ENCODE measurements around the gene DMD. TPM values are rescaled to one million over a fixed set of nuclear protein-coding genes. Genes with fewer than 3 reads are reported as not detected.

Gene DMD
- total and polyA plus RNA-seq, 4 donors: 3.9 to 73.8 (median 11.2) TPM

- Histone ChIP-seq H3K36me3 (ENCODE audit: control insufficient read depth in 4 of 4, insufficient read depth in 4 of 4, low read length in 4 of 4) (no peaks in the 10 kb centered on the region), H3K4me3 (no peak overlapping the region), H3K27ac (ENCODE audit: low read depth in 1 of 2, low read length in 1 of 2) (no peak overlapping the region), H3K27me3 (ENCODE audit: control insufficient read depth in 3 of 3, insufficient read depth in 3 of 3, low read length in 2 of 3) (peaks cover 0 to 2% (median 2%) of the 10 kb centered on the region in 3 donors), H3K4me1 (ENCODE audit: control insufficient read depth in 5 of 5, insufficient read depth in 5 of 5, low read length in 5 of 5) (no peaks in the 10 kb centered on the region), H3K9ac (ENCODE audit: insufficient read depth in 1 of 2, low read length in 2 of 2) (no peak overlapping the region), H3K9me3 (ENCODE audit: control insufficient read depth in 4 of 4, insufficient read depth in 3 of 4, low read length in 3 of 4) (no peaks in the 10 kb centered on the region)
- 63 to 83% methylated on average over 4 of the region's 4 CpGs for WGBS, 2 donors
- no peak for TF ChIP-seq CTCF (IDR thresholded peaks at IDR 0.05; ENCODE audit: control extremely low read depth, extremely low read depth)
- no peak for ATAC-seq (ENCODE audit: insufficient read depth, low FRiP score)
- no peak for DNase-seq
Observed at GRCh38 chrX:31258166-31258565, 1953.2 kb downstream of the DMD start.

- H3K9ac ChIP-seq (ENCODE audit: insufficient read depth in 1 of 2, low read length in 2 of 2): no peak overlapping the region
- H3K9me3 ChIP-seq (ENCODE audit: control insufficient read depth in 4 of 4, insufficient read depth in 3 of 4, low read length in 3 of 4): no peaks in the 10 kb centered on the region
- peaks cover 0 to 3% (median 2%) of the 10 kb centered on the region in 3 donors for H3K27me3 ChIP-seq (ENCODE audit: control insufficient read depth in 3 of 3, insufficient read depth in 3 of 3, low read length in 2 of 3)
- H3K27ac ChIP-seq (ENCODE audit: low read depth in 1 of 2, low read length in 1 of 2): no peak overlapping the region
- no peak for ATAC-seq (ENCODE audit: insufficient read depth, low FRiP score)
- no peak for DNase-seq
- no peaks in the 10 kb centered on the region for H3K4me1 ChIP-seq (ENCODE audit: control insufficient read depth in 5 of 5, insufficient read depth in 5 of 5, low read length in 5 of 5)
- H3K4me3 ChIP-seq: no peak overlapping the region
- H3K36me3 ChIP-seq (ENCODE audit: control insufficient read depth in 4 of 4, insufficient read depth in 4 of 4, low read length in 4 of 4): no peaks in the 10 kb centered on the region
- TF ChIP-seq CTCF (IDR thresholded peaks at IDR 0.05; ENCODE audit: control extremely low read depth, extremely low read depth): no peak
- WGBS, 2 donors: 64 to 85% methylated on average over 9 of the region's 9 CpGs
Observed at GRCh38 chrX:31255310-31256033, 1955.9 kb downstream of the DMD start.

- Histone ChIP-seq H3K27ac (ENCODE audit: low read depth in 1 of 2, low read length in 1 of 2) (no peak overlapping the region), H3K9me3 (ENCODE audit: control insufficient read depth in 4 of 4, insufficient read depth in 3 of 4, low read length in 3 of 4) (no peaks in the 10 kb centered on the region), H3K36me3 (ENCODE audit: control insufficient read depth in 4 of 4, insufficient read depth in 4 of 4, low read length in 4 of 4) (no peaks in the 10 kb centered on the region), H3K4me1 (ENCODE audit: control insufficient read depth in 5 of 5, insufficient read depth in 5 of 5, low read length in 5 of 5) (no peaks in the 10 kb centered on the region), H3K9ac (ENCODE audit: insufficient read depth in 1 of 2, low read length in 2 of 2) (no peak overlapping the region), H3K27me3 (ENCODE audit: control insufficient read depth in 3 of 3, insufficient read depth in 3 of 3, low read length in 2 of 3) (peaks cover 0 to 6% (median 5%) of the 10 kb centered on the region in 3 donors), H3K4me3 (no peak overlapping the region)
- ATAC-seq (ENCODE audit: insufficient read depth, low FRiP score) (no peak), DNase-seq (no peak)
- WGBS, 2 donors: 54 to 100% methylated on average over 3 of the region's 3 CpGs
- TF ChIP-seq CTCF (IDR thresholded peaks at IDR 0.05; ENCODE audit: control extremely low read depth, extremely low read depth): no peak
Observed at GRCh38 chrX:31252133-31252532, 1959.2 kb downstream of the DMD start.

Measured in lung (tissue), 12 donors.